Measurements from ENCODE around the gene CMTM3. TPM values are rescaled to one million over a fixed set of nuclear protein-coding genes. Genes with fewer than 3 reads are reported as not detected.

Gene CMTM3
- total and polyA plus RNA-seq, 4 donors, result 1.6 to 12.2 (median 4.6) TPM

DNA sequence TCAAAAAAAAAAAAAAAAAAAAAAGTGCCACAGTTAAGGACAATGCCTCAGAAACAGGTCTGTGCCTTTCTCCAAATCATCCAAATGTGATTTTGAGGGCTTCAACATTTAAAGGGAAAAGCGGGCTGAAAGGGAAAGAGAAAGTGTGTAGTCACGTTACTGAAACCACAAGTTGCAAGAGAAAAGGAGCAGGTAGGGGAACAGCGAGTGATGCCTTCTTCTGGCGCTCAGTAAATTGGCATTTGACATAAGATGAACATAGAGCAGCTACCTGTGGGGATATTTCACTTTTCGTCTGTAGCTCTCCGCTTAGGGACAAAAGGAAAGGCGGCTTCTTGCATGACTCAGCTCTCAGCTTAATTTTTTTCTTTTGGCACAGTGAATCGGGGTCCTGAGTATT lies 14.2 kb upstream of the CMTM3 start (continued):
- no peak for TF ChIP-seq YY1 (IDR thresholded peaks at IDR 0.05)
- TF ChIP-seq, protein P1, sequence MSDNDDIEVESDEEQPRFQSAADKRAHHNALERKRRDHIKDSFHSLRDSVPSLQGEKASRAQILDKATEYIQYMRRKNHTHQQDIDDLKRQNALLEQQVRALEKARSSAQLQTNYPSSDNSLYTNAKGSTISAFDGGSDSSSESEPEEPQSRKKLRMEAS (IDR thresholded peaks at IDR 0.05), result no peak

DNA sequence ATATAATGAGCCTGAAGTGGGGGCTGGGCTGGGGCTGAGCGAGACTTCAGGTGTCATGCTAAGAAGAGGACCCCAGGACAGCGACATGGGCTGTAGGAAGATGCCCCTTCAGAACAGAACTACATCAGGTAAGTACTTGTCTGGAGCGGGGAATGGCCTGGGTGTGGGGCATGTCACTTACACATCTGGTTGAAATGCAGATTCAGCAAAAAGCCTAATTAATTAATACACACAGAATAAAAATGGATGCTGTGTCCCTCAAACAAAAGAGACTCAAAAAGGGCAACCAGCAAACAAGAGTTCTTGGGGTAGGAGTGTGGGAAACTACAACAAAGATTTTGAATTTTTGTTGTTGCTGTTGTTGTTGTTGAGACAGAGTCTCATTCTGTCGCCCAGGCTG lies 13.5 kb upstream of the CMTM3 start:
- H3K27me3 ChIP-seq (ENCODE audit: control insufficient read depth in 4 of 4, insufficient read depth in 4 of 4, low read length in 3 of 4), result no peaks in the 10 kb centered on the region
- DNase-seq (ENCODE audit: low spot score), result no peak
- H3K27ac ChIP-seq (ENCODE audit: low read depth in 1 of 2, low read length in 2 of 2), result no peak overlapping the region
- H3K36me3 ChIP-seq (ENCODE audit: control insufficient read depth in 4 of 4, insufficient read depth in 3 of 4, low read depth in 1 of 4, low read length in 3 of 4), result no peaks in the 10 kb centered on the region
- no peak overlapping the region for H3K4me3 ChIP-seq (ENCODE audit: low read depth in 1 of 3, low read length in 3 of 3)
- H3K9me3 ChIP-seq (ENCODE audit: control insufficient read depth in 4 of 4, low read length in 3 of 4), result no peaks in the 10 kb centered on the region
- WGBS, result 98% methylated on average over 4 of the region's 4 CpGs
- H3K9ac ChIP-seq (ENCODE audit: low read depth in 1 of 2, low read length in 2 of 2), result no peak overlapping the region
- TF ChIP-seq RAD21 (IDR thresholded peaks at IDR 0.05) (no peak), JUND (IDR thresholded peaks at IDR 0.05) (no peak), NR2F2 (IDR thresholded peaks at IDR 0.05) (no peak), YY1 (IDR thresholded peaks at IDR 0.05) (no peak), HNF4A (conservative IDR thresholded peaks at IDR 0.05) (no peak), HNF4G (IDR thresholded peaks at IDR 0.05) (no peak), FOXA1 (IDR thresholded peaks at IDR 0.05) (no peak)
- TF ChIP-seq, protein P1 (IDR thresholded peaks at IDR 0.05), result no peak
- TF ChIP-seq, protein P2, sequence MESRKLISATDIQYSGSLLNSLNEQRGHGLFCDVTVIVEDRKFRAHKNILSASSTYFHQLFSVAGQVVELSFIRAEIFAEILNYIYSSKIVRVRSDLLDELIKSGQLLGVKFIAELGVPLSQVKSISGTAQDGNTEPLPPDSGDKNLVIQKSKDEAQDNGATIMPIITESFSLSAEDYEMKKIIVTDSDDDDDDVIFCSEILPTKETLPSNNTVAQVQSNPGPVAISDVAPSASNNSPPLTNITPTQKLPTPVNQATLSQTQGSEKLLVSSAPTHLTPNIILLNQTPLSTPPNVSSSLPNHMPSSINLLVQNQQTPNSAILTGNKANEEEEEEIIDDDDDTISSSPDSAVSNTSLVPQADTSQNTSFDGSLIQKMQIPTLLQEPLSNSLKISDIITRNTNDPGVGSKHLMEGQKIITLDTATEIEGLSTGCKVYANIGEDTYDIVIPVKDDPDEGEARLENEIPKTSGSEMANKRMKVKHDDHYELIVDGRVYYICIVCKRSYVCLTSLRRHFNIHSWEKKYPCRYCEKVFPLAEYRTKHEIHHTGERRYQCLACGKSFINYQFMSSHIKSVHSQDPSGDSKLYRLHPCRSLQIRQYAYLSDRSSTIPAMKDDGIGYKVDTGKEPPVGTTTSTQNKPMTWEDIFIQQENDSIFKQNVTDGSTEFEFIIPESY (IDR thresholded peaks at IDR 0.05), result no peak
- TF ChIP-seq, protein P3, sequence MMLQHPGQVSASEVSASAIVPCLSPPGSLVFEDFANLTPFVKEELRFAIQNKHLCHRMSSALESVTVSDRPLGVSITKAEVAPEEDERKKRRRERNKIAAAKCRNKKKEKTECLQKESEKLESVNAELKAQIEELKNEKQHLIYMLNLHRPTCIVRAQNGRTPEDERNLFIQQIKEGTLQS (IDR thresholded peaks at IDR 0.05), result no peak
- TF ChIP-seq, protein P4, sequence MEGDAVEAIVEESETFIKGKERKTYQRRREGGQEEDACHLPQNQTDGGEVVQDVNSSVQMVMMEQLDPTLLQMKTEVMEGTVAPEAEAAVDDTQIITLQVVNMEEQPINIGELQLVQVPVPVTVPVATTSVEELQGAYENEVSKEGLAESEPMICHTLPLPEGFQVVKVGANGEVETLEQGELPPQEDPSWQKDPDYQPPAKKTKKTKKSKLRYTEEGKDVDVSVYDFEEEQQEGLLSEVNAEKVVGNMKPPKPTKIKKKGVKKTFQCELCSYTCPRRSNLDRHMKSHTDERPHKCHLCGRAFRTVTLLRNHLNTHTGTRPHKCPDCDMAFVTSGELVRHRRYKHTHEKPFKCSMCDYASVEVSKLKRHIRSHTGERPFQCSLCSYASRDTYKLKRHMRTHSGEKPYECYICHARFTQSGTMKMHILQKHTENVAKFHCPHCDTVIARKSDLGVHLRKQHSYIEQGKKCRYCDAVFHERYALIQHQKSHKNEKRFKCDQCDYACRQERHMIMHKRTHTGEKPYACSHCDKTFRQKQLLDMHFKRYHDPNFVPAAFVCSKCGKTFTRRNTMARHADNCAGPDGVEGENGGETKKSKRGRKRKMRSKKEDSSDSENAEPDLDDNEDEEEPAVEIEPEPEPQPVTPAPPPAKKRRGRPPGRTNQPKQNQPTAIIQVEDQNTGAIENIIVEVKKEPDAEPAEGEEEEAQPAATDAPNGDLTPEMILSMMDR (IDR thresholded peaks at IDR 0.05; ENCODE audit: low read depth, low read length, missing input control), result no peak
- H3K4me1 ChIP-seq (ENCODE audit: control insufficient read depth in 4 of 4, insufficient read depth in 4 of 4, low read length in 3 of 4), result no peaks in the 10 kb centered on the region

DNA sequence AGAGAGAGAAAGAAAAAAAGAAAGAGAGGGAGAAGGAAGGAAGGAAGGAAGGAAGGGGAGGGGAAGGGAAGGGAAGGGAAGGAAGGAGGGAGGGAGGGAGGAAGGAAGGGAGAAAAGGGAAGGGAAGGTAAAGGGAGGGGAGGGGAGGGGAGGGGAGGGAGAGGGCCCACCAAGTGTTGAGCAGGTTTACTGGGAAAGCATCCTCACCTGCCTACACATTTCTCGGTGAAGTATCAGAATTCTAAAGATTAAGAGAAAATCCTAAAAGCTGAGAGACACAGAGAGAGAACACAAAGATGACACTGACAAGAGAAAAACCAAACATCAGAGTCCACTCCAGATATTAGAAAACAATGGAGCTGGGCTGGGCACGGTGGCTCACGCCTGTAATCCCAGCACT lies 12.3 kb upstream of the CMTM3 start:
- H3K4me1 ChIP-seq (ENCODE audit: control insufficient read depth in 4 of 4, insufficient read depth in 4 of 4, low read length in 3 of 4), result no peaks in the 10 kb centered on the region
- H3K9me3 ChIP-seq (ENCODE audit: control insufficient read depth in 4 of 4, low read length in 3 of 4), result no peaks in the 10 kb centered on the region
- H3K27ac ChIP-seq (ENCODE audit: low read depth in 1 of 2, low read length in 2 of 2), result no peak overlapping the region
- H3K36me3 ChIP-seq (ENCODE audit: control insufficient read depth in 4 of 4, insufficient read depth in 3 of 4, low read depth in 1 of 4, low read length in 3 of 4), result no peaks in the 10 kb centered on the region
- 96% methylated on average over 3 of the region's 3 CpGs for WGBS
- H3K9ac ChIP-seq (ENCODE audit: low read depth in 1 of 2, low read length in 2 of 2), result no peak overlapping the region
- H3K27me3 ChIP-seq (ENCODE audit: control insufficient read depth in 4 of 4, insufficient read depth in 4 of 4, low read length in 3 of 4), result no peaks in the 10 kb centered on the region
- DNase-seq (ENCODE audit: low spot score), result no peak
- TF ChIP-seq, protein P5, sequence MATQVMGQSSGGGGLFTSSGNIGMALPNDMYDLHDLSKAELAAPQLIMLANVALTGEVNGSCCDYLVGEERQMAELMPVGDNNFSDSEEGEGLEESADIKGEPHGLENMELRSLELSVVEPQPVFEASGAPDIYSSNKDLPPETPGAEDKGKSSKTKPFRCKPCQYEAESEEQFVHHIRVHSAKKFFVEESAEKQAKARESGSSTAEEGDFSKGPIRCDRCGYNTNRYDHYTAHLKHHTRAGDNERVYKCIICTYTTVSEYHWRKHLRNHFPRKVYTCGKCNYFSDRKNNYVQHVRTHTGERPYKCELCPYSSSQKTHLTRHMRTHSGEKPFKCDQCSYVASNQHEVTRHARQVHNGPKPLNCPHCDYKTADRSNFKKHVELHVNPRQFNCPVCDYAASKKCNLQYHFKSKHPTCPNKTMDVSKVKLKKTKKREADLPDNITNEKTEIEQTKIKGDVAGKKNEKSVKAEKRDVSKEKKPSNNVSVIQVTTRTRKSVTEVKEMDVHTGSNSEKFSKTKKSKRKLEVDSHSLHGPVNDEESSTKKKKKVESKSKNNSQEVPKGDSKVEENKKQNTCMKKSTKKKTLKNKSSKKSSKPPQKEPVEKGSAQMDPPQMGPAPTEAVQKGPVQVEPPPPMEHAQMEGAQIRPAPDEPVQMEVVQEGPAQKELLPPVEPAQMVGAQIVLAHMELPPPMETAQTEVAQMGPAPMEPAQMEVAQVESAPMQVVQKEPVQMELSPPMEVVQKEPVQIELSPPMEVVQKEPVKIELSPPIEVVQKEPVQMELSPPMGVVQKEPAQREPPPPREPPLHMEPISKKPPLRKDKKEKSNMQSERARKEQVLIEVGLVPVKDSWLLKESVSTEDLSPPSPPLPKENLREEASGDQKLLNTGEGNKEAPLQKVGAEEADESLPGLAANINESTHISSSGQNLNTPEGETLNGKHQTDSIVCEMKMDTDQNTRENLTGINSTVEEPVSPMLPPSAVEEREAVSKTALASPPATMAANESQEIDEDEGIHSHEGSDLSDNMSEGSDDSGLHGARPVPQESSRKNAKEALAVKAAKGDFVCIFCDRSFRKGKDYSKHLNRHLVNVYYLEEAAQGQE (IDR thresholded peaks at IDR 0.05), result no peak
- TF ChIP-seq FOXA1 (IDR thresholded peaks at IDR 0.05), result no peak
- TF ChIP-seq, protein P1 (IDR thresholded peaks at IDR 0.05), result no peak
- no peak for TF ChIP-seq RAD21 (IDR thresholded peaks at IDR 0.05)
- TF ChIP-seq YY1 (IDR thresholded peaks at IDR 0.05), result no peak
- no peak for TF ChIP-seq EGR1 (IDR thresholded peaks at IDR 0.05; ENCODE audit: low read depth in 2 of 2)
- no peak for TF ChIP-seq HNF4G (IDR thresholded peaks at IDR 0.05)
- TF ChIP-seq TAF1 (conservative IDR thresholded peaks at IDR 0.05), result no peak
- no peak overlapping the region for H3K4me3 ChIP-seq (ENCODE audit: low read depth in 1 of 3, low read length in 3 of 3)

All from liver (tissue), 9 donors.